NCI-H1436 treated with DMSO at 0.1 percent for 48 hours (cell line): ENCODE results near the gene SBF2.

Experiments used
- DNase-seq: peaks from one replicate; lab custom pipeline; 2025; lab: John Stamatoyannopoulos, UW

The SBF2 gene

DNA sequence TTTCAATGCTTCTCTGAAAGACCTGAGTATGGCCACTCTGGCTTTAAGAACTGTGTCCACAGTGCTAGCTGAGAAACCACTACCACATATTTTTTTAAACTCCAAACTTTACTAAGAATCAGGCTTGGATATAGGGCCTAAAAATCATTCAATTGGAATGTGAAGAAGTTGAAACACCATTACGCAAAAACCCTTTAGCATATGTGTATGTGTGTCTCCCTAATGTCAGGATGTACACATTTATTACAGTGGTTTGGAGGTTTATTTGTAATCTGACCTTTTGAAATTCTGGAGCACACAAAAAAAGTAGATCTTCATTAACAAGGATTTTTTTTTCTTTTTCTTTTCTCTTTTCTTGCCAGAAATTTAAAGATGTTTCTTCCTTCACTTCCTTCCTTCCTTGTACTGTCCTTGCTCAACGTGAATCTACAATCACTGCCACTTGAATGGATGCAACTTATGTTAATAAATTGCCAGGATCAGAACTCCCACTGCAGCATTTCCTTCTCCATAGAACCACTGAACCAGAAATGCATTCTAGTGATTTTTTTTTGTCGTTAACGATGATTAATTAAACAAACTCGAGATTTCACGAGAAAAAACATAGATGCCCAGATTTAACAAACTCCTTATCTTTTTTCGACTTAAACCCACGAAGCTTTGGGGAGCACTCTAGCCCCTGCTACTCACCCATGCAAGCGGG, 7.8 kb upstream of the SBF2 start:
- DNase-seq: no peak

DNA sequence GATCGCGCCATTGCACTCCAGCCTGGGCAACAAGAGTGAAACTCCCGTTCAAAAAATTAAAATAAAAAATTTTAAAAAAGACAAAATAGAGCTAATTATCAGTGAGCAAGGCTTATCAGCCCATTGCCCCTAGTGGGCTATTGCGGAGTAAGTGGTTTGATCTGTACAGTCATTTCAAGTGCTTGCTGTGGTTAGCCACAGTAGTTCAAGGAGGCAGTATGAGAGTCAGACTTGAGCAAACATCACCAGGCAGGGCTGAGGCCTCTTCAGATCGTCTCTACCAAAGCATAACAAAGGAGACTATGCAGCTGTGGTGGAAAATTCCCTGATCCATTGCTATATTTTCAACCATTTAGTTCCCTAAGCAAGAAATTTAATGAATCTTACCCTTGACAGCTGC, 4.3 kb upstream of the SBF2 start:
- no peak for DNase-seq

DNA sequence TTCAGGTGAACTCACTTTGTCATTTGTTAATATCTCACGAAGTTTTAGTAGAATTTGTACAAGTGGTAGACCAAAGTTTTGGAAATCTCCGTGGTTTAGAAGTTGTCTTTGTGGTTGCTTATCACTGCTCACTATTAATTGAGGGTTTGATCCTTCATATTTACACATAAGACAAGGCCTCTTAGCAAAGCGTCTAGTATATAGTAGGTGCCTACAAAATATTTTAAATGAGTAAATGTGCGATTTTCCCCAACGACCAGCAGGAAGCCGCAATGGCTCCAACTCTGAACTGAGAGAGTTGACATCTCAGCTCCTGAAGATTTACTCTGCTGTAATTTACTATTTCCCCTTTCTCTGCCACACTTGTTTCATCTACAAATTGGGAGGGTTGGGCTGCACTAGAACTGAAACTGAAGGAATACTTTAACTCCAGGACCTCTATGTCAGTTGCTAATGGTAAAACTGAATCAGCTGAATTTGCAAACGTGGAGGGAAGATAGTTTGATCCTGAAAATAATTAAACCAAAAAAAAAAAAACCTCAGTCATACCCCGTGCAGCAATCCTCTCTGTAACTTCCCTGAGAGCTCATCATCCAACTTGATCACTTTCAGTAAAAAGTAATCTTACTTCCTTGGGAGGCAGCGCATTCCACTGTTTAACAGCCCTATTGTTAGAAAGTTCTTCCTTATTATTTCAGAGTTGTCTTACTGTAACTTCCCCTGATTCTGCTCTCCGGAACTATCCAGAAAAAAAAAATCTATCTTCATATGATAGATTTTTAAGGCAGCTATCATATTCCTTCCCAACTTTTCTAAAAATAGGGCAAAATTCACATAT, 1.3 kb upstream of the SBF2 start:
- no peak for DNase-seq

DNA sequence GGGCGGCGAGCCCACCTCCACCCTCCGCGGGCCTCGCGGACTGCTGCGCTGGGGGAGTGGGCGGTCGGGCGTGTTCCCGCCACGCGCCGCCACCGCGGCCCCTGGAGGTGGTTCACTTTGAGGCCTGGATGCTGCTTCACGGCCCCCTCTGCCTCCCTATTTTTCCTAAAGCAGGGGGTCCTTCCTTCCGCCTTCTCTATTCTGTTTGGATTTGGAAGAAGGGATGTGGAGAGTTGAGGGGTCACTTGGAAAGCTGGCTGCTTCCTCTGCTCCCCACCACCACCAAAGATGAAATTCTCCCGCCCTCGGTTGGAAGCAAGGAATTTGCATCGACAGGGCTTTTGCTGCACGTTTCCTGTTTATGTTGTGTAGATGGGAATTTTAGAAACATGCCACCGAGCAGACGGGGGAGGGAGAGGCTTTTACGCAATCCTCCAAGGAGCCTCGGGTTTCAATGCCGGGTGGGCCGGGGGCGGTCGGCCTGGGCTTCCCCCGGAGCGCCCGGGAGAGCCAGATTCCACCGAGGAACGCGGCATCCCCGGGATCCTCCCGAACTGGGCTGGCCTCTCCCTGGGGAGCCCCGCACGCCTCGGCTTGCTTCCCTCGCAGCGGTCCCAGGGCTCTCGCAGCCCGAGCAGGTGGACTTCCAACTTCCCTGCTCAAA, 403 bp upstream of the SBF2 start:
- no peak for DNase-seq

DNA sequence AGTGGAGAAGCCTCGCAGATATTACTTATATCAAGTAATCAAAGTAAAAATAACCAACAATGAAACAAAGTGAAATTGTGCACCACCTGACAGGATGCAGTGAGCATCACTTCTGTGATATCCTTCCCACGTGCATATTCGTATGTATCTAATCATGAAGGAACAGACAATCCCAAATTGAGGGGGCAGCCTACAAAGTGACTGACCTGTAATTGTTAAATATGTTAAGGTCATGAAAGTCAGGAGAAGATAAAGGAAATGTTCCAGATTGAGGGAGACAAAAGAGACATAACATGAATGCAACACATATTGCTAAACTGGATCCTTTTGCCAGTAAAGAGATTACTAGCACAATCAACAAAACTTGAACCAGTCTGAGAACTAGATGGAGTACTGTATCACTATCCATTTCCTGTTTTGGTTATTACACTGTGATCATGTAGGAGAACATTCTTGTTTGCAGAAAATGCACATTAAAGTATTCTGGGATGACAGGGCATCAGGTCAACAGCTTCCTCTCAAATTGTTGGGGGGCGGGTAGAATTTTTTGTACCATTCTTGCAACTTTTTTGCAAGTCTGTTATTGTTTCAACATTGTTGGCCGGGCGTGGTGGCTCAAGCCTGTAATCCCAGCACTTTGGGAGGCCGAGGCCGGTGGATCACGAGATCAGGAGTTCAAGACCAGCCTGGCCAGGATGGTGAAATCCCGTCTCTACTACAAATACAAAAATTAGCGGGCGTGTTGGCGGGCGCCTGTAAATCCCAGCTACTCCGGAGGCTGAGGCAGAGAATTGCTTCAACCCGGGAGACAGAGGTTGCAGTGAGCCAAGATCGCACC, 2.0 kb downstream of the SBF2 start:
- no peak for DNase-seq

DNA sequence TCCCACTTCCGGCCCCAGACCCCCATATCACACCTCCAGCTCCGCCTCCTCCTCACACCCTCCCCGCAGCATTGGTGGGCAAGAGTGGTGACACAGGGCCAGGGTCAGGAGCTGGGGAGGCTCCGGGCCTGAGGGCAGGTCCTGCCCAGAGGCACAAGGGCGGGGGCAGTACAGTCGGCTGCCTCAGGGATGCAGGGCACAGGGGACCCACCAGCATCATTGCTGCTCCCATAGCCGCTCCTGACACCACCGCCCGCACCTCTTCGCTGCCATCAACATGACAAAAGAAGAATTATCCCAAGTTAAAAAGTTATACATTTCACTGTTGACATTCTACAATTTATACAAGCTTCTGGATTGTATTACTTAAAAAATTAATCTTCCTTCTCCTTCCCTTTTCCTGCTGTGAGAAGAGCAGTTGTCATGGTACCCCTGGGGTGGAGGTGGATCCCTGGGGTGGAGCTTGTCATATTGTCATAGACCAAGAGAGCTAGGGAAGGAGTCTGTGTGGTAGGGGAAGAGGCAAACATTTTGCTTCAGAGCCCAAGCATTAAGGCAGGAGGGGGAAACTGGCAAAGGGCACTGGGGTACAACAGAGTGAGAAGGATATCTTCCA, 4.1 kb downstream of the SBF2 start:
- no peak for DNase-seq

DNA sequence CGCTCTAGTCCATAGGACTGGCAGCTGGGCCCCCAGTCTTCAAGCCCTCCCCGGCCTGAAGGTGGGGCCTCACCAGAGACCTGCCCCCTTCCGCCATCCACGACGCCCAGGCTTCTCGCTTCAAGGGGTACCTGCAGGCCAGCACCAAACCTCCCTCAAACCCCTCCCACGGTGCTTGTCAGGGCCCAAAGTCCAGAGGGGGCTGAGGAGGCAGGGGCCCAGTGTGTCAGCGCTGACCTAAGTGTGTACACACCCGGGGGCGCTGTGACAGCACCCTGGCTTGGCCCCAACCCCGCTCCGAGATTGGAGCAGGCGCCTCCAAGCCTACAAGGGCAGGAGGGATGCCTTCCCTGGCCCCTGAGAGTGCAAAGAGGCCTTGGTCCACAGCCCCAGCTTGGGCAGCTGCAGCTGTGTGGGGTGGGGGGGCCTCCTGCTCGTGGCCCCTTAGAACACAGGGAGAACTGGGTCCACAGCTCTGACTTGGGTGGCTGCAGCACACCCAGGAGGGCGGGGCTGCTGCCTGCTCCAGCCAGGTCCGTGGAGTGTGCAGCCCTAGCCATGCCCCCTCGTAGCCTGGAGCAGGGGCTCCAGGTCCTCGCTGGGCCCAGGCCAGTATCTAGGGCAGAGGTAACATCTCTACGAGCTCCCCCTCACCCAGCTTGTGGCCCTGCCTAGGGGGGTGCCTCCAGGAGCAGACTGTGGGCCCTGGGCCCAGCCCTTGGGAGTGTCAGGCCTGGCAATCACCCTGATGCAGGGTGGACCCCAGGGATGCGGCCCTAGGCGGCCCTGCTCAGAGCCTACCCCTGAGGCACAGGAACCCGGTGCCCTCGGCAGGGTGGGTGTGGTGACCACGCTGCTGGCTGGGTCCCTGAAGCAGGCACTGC, 4.9 kb downstream of the SBF2 start:
- DNase-seq: no peak

DNA sequence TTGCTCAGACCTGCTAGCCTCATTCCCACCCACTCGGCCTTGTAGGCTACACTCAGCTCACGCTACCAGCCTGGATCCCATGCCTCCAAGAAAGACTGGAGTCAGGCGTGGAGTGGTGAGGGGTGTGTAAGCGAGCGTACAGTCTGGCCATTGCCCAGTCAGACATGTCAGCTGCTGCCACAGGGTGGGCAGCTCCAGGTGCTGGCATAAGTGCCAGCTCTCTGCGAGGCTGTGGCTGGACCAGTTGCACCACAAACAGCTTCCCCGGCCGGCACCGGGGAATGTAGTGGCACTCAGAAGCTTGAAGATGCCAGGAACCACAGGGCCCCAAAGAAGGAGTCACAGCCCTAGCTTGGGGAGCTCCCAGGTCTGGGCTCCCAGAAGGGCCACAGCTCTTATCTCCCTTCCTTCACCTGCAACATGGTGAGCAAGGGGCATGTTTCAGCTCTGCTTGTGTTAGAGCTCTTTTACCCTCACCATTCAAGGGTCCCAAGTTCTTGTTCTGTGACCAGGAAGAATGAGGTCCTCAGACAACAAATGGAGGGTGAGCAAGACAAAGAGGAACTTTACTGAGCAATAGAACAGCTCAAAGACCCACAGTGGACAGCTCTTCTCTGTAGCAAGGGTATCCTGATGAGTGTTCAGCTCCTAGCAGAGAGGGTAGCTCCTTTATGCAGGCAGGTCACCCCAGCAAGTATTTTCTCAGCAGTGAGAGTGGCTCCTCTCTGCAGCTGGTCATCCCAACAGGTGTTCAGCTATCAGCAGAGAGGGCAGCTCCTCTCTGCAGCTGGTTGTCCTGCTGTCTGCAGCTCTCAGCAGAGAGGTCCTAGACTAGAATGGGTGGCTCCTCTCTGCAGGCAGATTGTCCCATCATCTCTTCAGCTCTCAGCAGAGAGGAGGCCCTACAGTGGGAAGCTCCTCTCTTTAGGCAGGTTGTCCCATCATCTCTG, 6.0 kb downstream of the SBF2 start:
- DNase-seq: no peak

DNA sequence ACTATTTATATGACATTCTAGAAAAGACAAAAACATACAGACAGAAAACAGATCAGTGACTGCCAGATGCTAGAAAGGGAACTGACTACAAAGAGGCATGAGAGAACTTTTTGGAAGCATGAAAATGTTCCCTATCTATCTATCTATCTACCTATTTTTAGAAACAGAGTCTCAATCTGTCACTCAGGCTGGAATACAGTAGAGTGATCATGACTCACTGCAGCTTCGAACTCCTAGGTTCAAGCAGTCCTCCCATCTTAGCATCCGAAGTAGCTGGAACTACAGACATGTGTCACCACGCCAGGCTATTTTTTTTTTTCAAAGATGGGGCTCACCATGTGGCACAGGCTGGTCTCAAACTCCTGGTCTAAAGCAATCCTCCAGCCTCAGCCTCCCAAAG, 6.9 kb downstream of the SBF2 start:
- DNase-seq: no peak

DNA sequence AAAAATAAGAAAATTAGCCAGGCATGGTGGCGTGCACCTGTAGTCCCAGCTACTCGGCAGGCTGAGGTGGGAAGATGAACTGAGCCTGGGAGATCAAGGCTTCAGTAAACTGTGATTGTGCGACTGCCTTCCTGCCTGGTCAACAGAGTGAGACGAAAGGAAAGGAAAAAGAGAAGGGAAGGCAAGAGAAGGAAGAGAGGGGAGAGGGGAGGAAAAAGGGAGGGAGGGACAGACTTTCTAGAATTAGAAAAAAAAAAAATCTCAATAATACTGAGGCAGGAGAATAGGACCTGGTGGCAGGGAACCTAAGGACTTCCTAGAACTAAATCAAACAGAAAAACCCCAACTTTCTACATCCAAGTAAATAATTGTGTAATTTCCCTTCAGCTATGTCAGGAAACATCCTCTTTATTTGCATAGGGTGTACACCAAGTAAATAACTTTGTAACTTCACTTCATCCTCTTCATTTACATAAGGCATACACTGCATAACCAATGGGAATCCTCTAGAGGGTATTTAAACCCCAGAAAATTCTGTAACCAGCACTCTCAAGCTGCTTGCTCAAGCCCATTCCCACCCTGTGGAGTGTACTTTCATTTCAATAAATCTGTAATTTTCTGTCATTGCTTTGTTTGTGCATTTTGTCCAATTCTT, 8.7 kb downstream of the SBF2 start:
- no peak for DNase-seq

DNA sequence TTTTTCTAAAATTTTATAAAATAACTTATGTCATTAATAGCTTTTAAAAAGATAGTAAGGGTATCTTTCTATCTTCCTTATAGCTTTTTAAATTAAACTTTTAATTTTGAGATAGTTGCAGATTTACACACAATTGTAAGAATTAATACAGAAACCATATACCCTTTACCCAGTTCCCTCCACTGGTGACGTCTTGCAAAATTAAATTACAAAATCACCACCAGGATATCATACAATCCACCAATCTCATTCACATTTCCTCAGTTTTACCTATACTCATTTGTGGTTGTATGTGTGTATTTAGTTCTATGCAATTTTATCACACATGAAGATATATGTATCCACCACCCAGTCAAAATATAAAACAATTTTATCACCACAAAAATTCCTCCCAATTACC, 10.0 kb downstream of the SBF2 start:
- DNase-seq: no peak

DNA sequence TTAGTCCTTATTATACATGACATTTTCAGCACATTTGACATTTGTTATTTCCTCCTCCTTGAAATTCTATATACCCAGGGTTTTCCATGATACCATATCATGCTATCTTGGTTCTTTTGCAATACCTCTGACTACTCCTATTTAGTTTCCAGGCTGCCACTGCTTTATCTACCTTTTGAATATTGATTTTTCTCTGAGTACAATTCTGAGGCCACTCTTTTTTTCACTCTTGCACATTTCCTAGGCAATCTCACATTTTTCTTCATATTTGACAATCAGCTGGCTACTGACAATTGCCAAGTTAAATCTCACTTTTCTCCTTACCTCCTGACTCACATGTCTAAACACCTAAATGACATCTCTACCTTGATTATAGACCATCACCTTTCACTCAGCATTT, 11.9 kb downstream of the SBF2 start:
- DNase-seq: no peak

DNA sequence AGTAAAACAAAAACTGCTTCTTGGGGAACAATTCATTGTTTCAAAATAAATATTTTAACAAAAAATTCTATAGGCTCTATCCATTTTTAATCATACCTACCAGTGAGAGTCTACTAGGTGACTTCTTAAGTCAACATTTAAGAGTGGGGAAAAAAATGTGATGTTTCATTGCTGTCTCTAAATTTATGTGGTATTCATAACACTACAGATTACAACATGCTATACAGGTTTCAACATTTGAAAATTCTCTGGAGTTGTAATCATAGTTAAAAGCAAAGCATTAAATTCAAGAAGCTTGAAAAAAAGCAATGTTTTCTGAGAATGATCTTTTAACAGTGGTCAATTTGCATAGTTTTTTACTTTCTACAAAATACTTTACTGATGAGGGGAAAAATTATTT, 18.3 kb downstream of the SBF2 start:
- DNase-seq: no peak

DNA sequence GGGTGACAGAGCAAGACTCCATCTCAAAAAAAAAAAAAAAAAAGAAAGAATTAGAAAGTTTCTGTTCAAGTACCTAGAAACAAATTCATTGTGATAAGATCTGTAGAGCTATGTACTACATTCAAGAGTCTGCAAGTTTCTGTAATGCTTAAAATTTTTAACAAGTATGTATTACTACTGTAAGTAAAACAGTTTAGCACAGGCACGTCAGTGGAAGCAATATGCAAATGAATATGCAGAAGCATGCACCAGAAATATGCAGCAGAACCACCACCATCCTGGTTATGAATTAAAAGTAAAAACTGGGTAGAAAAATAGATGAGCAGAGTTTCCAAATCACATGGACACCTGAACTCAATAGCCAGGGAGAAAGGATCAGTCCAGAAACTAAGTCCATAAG, 19.3 kb downstream of the SBF2 start:
- no peak for DNase-seq

DNA sequence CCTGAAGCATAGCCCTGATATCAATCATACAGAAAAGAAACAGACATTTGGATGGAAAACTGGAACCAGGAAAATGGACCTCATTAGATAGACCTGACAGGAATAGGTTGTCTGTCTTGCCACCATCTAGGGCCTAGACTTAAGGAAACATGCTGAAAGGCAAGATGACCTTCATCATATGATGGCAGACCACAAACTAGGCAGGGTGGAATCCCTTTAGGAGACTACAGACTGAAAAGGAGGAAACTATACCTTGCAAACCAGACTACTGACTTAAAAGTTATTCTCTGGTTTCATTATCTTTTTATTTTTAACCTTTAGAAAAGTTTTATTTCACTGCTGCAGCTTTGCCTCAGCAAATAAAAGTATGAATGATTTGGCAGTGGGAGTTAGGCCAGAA, 20.3 kb downstream of the SBF2 start:
- DNase-seq: no peak

DNA sequence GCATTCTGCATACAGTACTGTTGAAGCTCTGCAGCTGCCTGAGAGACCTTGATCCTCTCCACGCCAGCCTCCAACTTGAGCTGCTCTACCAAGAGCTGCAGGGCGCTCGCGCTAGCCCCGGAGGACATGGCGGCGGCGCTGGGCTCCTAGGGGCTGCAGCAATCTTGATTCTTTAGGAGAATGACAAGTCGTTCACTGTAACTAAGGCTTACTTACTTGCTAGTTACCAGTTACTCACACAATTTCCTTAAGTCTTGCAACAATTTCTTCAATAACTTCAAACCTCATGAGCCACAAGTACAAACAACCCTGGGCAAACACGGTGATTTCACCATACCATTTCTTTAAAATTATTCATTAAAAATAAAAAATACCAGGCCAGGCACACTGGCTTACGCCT, 21.9 kb downstream of the SBF2 start:
- no peak for DNase-seq

DNA sequence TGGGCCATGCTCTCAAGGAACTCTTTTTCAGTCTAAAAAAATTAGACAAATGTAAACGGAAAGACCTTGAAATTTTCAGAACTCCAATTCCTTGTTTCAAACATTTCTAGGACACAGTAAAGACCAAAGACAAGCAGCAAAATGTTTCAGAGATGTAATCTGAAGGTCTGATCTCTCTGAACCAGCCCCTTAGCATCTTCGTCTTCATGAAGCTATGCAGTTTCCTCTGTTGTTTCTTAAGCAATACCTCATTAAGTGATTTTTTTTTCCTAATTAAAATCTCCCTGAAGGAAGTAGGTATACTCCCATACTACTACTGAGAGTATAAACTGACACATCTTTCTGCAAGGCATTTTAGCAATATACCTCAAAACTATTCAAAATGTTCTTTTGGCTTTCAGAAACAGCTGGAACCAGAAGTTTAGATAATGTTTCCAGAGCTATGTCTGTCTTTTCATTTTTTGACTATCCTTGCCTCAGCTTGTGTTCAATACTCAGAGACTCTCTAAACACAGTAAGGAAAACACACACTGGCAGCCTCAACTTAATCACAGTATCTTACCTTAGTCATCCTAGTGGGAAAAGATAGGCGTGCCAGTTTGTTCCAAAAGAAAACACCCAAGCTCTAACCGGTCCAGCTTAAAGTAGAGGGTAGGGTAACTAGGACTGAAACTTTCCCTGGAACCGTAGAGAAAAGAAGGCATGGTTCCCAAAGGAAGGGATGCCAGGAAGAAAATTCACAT, 25.1 kb downstream of the SBF2 start:
- no peak for DNase-seq

DNA sequence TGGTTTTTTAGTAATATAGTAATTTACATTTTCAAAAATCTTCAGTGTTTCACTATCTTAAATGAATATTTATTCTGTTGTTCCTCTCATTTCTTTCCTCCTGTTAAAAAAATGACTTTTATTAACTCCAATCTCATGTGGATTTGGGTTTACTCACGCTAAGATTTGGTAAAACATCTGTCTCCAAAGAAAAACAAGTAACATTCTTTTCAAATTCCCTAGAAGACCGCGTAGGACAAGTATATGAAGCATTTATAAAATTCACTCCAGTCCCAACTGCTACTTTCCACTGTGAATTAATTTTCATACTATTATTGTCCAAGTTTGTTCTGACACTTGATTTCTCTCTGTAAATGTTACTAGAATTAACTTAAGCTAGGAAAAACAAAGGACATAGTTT, 26.2 kb downstream of the SBF2 start:
- DNase-seq: no peak
